Mammary epithelial cell (primary cell): ENCODE measurements around the gene RAB11FIP4.

ENCODE experiments used
- CTCF ChIP-seq, 2 donors: IDR thresholded peaks in 1 of 2; conservative IDR thresholded peaks in 1 of 2; 2 replicates each; pipeline ENCODE4 v1.5.1; 2011 to 2012; ENCODE audit warnings: inconsistent platforms in 2 of 2, low read length in 2 of 2, mild to moderate bottlenecking in 2 of 2, control low read depth in 1 of 2, low read depth in 1 of 2; ENCODE audit not compliant: insufficient read depth in 1 of 2; ENCODE audit errors: extremely low read depth in 1 of 2
- EZH2 ChIP-seq: IDR thresholded peaks from 2 replicates; pipeline ENCODE4 v1.6.1; 2012; ENCODE audit warnings: low read length, inconsistent platforms, borderline replicate concordance

- TF ChIP-seq CTCF (conservative IDR thresholded peaks at IDR 0.05 in 1 of 2, IDR thresholded peaks at IDR 0.05 in 1 of 2; ENCODE audit: extremely low read depth in 1 of 2, insufficient read depth in 1 of 2, low read depth in 1 of 2, low read length in 2 of 2) (no peak), EZH2 (no peak)
These were observed 193.8 kb downstream of the RAB11FIP4 start for GRCh38 chr17:31585280-31585630.
